Fibroblast of skin of left quadriceps (primary cell): ENCODE results near the gene ASIP.
"Not testable (repeated sequence)": the region's sequence is repeated elsewhere in the genome, so short reads cannot be mapped to it uniquely, and the experiment has no call there.

Experiments used
- DNase-seq, 2 experiments: peaks; one replicate each; pipeline ENCODE4 v3.0.0-alpha.2; 2013; ENCODE audit warnings: low read depth in 2 of 2

The ASIP gene

GRCh38 chr20:34285450-34285849 lies 44.2 kb downstream of the ASIP start:
- no peak for DNase-seq

- DNase-seq = not testable (repeated sequence)
Measured at GRCh38 chr20:34287500-34287899, 46.3 kb downstream of the ASIP start.

GRCh38 chr20:34290471-34290870 lies 49.2 kb downstream of the ASIP start:
- no peak for DNase-seq

- no peak for DNase-seq
Measured at GRCh38 chr20:34292496-34292895, 51.3 kb downstream of the ASIP start.

- DNase-seq = no peak
Measured at GRCh38 chr20:34293119-34293518, 51.9 kb downstream of the ASIP start.

GRCh38 chr20:34293589-34293988 lies 52.4 kb downstream of the ASIP start:
- no peak for DNase-seq

- DNase-seq = no peak
Measured at GRCh38 chr20:34294563-34294962, 53.3 kb downstream of the ASIP start.

- DNase-seq = no peak
Measured at GRCh38 chr20:34295284-34295683, 54.1 kb downstream of the ASIP start.

- no peak for DNase-seq
Measured at GRCh38 chr20:34296468-34296867, 55.2 kb downstream of the ASIP start.

- not testable (repeated sequence) for DNase-seq
Measured at GRCh38 chr20:34298294-34298784, 57.1 kb downstream of the ASIP start.

GRCh38 chr20:34299556-34300255 lies 58.5 kb downstream of the ASIP start:
- DNase-seq = no peak

- no peak for DNase-seq
Measured at GRCh38 chr20:34300256-34300806, 59.1 kb downstream of the ASIP start.

GRCh38 chr20:34300809-34301586 lies 59.8 kb downstream of the ASIP start:
- DNase-seq = no peak

- no peak for DNase-seq
Measured at GRCh38 chr20:34301587-34302311, 60.5 kb downstream of the ASIP start.

- DNase-seq = peak; percentile 4 to 6
Measured at GRCh38 chr20:34302312-34302722, 61.1 kb downstream of the ASIP start.

- DNase-seq = peak; percentile 89
Measured at GRCh38 chr20:34302723-34303533, 61.7 kb downstream of the ASIP start, which contains the start of gene AHCY. AHCY (minus strand) TSS chr20:34303355; CDS start chr20:34303270, 85 bp downstream.

- DNase-seq = no peak
Measured at GRCh38 chr20:34305333-34306230, 64.4 kb downstream of the ASIP start.

- DNase-seq = no peak
Measured at GRCh38 chr20:34309691-34310090, 68.5 kb downstream of the ASIP start.

- DNase-seq = no peak
Measured at GRCh38 chr20:34310481-34311117, 69.4 kb downstream of the ASIP start.
